GM18502 (cell line): ENCODE data around the gene ZCRB1.
A peak's percentile ranks its signal among the peaks of the same experiment; 100 is the strongest.
"Not testable (repeated sequence)": the region's sequence is repeated elsewhere in the genome, so short reads cannot be mapped to it uniquely, and the experiment has no call there.

ENCODE experiments used
- ATAC-seq: cut with Tn5 transposase; IDR thresholded peaks from one replicate; pipeline ENCODE4 v1.9.1; 2021; ENCODE audit warnings: mild to moderate bottlenecking; ENCODE audit not compliant: unreplicated experiment, poor library complexity

The ZCRB1 gene, protein sequence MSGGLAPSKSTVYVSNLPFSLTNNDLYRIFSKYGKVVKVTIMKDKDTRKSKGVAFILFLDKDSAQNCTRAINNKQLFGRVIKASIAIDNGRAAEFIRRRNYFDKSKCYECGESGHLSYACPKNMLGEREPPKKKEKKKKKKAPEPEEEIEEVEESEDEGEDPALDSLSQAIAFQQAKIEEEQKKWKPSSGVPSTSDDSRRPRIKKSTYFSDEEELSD

DNA sequence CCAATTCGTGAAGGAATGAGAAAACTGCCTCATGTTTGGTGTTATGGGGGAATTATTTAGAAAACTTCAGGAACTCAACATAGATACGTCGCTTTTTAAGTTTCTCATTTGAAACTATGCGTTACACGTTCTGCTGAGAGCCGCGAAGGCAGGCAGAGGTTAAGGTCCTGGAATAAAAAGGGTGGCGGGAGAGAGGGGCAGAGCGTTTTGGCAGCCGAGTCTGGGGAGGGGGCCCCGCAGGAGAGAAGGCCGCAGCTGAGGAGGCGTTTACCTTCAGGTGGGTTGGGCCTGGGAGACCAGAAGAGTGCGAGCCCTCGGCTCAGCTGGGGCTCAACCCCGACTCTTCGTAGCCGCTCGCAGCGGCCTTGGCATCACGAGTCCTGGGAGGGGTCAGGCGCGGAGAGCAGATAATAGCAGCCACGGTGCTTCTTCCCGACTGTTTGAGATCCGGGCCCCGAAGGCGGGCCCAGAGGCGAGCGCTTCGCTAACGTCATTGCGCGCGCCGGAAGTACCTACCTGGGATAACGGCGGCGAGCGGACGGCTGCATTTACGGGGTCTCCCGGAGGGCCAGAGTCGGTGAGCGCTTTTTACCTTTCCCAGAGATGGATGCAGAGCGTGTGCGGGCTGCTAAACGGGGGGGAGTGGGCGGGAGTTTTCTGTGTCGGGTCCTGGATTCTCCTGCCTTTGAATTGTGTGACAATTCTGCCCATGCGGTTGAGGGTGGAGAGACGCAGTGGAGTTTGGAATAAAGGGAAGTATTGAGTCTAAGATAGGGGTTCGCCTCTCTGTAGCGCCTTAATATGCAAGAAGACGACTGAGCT, at the start of gene ZCRB1, which contains the start of gene PPHLN1:
Gene ZCRB1 (minus strand): TSS at position 442 of the 822 bp plus-strand sequence. CDS start 1,992 bp downstream, outside the sequence.
Gene PPHLN1 (plus strand): TSS at position 515 of the 822 bp plus-strand sequence. CDS start 9,736 bp downstream, outside the sequence.
- peak; percentile 93 for ATAC-seq

DNA sequence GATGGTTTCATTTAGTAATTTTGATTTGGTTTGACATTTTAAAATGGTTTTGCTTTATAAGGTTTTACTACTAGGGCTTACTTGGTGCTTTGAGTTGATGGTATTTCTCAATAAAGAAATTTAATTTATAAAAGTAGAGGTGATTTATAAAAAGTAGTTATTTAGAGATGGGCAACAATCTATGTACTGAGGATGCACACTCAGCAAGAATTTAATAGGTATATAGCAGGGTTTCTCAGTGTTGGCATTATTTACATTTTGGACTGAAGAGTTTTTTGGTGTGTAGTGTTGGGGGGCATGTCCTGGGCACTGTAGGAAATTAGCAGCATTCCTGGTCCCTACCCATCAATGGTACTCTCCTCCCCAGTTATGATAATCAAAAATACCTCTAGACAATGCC, 47.8 kb upstream of the ZCRB1 start:
- ATAC-seq = no peak

DNA sequence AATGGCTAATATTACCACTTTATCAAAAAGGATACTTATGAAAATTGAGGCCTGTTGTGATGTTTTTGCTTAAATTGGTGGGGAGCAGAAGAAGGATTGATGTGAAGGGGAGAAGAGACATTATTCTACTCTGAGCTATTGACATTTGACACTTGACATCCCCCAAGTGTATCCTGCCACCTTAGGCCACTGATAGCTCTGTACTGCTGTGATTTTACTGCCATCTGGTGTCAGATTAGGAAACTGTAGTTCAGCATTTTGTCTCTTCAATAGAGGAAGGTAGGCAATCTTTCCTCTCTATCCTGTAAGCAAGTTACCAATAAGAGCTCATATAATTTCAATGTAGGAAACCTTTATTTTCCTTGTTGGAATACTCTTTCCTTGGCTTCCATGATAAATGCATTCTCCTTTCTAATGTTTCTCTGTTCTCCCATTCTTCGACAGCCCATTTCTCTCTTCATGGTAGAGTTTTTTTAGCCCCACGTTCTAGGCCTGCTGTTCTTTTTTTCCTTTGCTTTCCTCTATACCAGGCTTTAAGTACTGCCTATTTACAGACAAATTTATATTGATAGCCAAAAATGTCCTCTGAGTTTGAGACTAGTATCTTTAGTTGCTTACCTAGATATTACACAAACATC, 46.4 kb upstream of the ZCRB1 start:
- peak; percentile 90 for ATAC-seq

DNA sequence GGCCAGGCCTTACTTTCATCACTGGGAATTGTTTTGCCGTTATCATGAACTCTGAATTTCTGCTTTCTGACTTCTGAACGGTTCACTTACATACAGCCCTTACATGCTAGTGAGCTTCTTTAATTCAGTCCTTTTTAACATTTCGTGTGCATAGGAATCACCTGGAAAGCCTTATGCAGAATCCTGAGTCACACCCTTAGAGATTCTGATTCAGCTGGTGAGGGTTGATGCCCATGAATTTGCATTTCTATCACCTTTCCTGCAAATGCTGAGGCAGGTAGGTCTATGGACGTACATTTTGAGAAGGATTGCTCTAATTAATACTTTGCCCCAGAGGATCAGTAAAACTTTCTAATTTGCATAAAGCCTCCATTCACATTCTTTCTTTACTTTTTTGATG, 44.1 kb upstream of the ZCRB1 start:
- no peak for ATAC-seq

DNA sequence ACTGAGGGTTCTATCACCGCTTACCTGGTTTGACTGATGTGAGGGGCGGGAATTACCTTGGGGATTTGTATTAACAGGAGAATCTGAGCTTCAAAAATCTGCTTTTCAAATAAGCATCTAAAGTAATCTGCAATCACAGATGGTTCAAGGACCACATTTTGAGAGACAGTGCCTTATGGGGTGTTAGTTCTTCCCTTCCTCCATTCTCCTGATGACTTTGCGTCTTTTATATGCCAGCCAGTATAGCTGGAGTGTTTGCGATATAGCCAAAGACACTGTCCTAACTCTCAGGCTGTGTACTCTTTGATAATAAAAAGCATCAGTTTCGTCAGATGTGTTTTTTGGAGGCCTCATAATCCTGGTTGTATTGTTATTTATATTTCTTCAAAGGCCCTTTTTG, 39.6 kb upstream of the ZCRB1 start:
- ATAC-seq = no peak

DNA sequence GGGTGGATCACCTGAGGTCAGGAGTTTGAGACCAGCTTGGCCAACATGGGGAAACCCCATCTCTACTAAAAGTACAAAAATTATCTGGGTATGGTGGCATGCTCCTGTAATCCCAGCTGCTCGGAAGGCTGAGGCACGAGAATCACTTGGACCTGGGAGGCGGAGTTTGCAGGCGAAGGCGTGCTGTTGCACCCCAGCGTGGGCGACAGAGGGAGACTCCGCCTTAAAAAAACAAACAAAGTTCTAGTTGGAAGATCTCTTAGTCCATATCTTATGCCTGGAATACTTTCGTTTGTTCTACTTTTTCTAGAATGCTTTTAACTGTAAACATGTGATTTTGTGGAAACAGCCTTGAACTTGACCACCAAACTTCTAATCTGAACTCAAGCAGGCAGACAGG, 38.8 kb upstream of the ZCRB1 start:
- ATAC-seq = no peak

DNA sequence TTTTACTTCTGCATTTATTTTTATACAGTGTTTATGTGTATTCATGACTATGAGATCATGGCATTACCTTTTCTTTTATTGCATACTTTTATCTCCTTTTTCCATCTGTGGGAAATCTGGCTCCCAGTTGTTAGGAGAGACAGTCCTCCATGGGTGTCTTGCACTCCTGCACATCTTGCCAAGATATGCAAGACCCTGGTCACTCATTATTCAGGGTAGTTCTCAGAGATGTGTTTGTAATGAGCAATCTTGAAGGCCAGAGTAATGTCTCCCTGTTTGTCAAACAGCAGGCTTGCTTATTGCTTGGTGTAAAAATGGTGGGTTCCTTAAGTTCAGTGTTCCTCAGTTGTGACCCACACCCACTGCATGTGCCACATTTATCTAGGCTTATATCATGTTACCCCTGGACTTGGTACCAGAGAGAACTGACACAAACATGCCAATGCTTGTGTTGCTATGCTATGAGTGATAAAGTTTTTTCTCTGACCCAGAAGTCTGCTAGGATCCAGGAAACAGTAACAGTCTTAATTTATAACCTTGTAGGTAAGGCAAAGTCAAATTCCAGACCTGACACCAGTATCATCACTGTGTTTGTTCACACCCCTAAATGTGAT, 36.9 kb upstream of the ZCRB1 start:
- ATAC-seq = no peak

DNA sequence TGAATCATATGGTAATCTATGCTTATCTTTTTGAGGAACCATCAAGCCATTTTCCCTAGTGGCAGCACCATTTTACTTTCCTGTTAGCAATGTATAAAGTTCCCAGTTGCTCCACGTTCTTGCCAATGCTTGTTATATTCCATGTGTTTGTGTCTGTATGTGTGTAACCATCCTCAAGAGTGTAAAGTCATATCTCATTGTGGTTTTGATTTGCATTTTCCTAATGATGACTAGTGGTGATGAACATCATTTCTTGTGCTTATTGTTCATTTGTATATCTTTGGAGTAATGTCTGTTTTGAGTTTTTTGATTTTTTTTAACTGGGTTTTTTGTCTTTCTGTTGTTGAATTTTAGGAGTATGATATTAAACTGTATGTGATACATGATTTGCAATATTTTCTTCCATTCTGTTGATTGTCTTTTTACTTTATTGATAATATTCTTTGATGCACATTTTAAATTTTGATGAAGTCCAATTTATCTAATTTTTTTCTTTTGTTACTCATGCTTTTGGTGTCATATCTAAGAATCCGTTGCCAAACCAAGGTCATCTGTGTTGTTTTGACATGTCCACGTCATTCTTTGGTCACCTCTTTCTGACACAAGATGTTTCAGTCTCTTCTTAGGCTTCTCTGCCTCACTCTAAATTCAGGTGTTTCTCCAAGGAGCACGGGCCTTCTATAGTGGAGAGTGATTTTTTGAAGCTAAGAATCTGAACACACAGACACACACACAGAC, 36.2 kb upstream of the ZCRB1 start:
- ATAC-seq = no peak

DNA sequence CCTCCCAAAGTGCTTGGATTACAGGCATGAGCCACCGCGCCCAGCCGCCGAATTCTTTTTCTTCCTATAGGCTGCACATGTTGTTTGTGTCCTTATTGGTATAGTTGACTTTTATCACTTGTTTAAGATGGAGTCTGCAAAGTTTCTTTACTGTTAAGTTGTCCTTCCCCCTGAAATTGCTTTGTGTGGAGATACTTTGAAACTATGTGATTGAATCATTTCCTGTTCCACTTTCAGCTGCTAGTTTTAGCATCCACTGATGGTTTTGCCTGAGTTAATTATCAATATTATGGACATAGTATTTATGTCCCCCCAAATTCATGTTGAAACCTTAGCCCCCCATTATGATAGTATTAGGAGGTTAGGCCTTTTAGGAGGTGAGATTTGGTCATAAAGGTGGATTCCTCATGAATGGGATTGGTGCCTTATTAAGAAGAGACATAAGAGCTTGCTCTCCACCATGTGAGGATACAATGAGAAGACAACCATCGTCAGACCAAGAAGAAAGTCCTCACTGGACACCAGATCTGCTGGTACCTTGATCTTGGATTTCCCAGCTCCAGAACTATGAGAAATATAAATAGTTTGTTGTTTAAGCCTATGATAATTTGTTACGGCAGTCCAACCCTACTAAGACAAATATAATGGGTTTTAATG, 35.0 kb upstream of the ZCRB1 start:
- ATAC-seq = peak; percentile 81

DNA sequence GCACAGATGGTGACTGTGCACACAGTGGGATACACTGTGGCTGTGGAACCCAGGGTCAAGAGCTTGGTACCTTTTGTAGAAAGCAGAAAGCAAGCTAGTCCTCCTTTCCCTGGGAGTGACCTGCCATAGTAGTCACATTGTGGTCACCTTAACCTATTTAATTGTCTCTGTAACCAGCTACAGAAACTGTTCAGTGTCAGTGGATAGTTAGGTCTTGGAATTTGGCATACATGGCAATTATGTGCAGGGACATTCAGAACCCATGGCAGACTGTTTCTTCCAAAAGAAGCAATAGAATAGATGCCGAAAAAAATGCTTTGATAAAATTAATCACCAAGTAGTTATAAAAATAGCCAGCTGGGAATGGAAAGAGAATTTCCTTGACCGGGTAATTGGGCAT, 30.4 kb upstream of the ZCRB1 start:
- no peak for ATAC-seq

DNA sequence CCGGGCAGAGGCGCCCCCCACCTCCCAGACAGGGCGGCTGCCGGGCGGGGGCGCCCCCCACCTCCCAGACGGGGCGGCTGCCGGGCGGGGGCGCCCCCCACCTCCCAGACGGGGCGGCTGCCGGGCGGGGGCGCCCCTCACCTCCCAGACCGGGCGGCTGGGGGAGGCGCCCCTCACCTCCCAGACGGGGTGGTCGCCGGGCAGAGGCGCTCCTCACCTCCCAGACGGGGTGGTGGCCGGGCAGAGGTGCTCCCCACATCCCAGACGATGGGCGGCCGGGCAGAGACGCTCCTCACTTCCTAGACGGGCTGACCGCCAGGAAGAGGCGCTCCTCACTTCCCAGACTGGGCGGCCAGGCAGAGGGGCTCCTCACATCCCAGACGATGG, 24.1 kb upstream of the ZCRB1 start:
- ATAC-seq = not testable (repeated sequence)

DNA sequence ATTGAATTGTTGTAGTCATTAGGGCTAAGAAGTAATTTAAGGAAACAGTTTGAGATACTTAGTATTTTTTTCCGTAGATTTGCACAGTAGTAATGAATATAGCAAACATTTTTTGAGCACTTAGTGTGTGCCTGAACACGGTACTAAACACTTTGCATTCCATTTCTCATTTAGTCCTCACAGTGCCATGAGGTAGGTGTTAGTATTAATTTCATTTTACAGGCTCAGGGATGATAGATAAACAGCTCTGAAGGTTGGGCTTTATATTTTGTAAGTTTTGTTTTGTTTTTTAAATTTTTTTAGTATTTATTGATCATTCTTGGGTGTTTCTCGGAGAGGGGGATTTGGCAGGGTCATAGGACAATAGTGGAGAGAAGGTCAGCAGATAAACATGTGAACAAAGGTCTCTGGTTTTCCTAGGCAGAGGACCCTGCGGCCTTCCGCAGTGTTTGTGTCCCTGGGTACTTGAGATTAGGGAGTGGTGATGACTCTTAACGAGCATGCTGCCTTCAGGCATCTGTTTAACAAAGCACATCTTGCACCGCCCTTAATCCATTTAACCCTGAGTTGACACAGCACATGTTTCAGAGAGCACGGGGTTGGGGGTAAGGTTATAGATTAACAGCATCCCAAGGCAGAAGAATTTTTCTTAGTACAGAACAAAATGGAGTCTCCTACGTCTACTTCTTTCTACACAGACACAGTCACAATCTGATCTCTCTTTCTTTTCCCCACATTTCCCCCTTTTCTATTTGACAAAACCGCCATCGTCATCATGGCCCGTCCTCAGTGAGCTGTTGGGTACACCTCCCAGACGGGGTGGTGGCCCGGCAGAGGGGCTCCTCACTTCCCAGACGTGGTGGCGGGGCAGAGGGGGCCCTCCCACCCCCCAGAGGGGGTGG, 23.5 kb upstream of the ZCRB1 start:
- ATAC-seq = not testable (repeated sequence)

DNA sequence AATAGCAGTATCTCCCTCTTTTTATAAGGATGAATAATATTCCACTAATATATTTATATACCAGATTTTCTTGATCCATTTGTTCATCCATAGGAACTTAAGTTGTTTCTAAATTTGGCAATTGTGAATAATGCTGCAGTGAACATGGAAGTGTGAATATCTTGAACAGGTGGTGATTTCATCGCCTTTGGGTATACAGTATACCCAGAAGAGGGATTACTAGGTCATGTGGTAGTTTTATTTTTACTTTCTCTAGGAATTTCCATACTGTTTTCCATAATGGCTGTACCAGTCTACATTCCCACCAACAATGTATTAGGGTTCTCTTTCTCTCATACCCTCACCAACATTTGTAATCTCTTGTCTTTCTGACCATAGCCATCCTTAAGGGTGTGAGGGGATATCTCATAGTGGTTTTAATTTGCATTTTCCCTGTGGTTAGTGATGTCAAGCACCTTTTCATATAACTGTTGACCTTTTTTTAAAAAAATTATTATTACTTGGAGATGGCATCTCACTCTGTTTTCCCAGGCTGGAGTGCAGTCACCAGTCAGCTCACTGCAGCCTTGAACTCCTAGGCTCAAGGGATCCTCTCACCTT, 20.6 kb upstream of the ZCRB1 start:
- ATAC-seq = no peak

DNA sequence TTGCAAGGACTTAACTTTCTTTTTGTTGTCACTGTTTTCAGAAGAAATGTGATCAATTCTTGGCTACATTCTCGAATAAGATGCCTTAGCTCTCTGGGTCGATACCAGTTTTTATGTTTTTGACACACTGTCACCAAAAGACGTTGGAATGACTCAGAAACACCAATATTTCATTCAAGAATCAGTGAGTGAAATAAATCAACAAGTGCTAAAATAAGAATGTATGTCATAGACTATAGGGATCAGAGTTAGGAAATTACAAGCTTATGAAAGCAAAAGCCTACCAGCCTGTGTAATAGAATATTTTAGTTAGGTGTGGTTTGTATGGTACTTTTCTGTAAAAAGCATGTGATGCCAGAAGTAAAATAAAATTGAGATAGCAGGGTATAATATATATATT, 17.8 kb upstream of the ZCRB1 start:
- no peak for ATAC-seq

DNA sequence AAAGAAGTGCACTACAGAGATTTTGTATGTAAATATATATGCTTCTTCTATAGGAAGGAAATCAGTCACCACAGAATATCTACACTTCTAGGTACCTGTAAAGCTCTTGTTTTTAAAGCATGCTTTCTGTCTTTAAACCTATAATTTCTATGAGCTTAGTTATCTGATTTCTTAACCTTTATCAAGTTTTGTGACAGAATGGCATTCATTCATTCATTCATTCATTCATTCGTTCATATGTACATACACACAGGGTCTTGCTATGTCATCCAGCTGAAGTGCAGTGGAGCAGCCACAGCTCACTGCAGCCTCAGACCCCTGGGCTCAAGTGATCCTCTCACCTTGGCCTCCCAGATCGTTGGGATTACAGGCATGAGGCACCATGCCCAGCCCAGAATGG, 16.1 kb upstream of the ZCRB1 start:
- ATAC-seq = no peak

DNA sequence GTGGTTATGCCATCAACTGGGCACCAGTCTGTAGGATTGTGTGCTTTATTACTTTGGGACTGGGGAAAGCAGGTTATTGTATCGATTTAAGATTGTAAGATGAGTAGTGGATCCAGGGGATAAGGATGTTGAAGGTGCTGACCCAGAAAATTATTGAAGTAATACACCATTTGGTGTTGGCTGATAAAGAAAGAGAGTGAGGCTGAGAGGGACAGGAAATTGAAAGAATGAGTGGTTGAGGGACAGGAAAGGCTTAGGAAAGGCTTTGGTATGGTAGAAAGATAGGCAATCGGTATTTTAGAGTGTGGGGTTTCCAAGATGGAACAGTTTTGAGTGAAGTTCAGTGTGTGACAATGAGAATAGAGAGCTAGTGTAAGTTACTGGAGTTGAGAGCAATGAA, 12.4 kb upstream of the ZCRB1 start:
- ATAC-seq = no peak

DNA sequence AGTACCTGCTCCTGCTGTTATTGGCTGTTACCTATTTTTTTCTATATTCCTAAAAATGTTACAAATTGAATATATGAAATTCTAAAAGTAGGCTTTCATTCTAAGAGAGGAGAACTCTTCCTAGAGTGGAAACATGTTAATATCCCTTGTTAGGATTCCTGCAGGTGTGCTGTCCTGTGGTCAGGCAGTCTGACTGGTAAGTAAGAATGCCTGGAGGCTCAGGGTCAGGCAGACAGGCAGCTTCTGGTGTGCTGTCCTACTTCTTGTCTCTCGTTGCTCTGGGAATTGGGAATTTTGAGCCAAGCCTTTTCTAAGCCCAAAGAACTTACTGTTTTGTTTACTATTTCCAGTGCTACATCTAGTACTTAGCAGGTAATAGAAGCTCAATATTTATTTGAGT, 10.4 kb upstream of the ZCRB1 start:
- ATAC-seq = no peak
